Epithelial cell of esophagus (primary cell): ENCODE data around the gene PIK3CD.
"Not testable (repeated sequence)": the region's sequence is repeated elsewhere in the genome, so short reads cannot be mapped to it uniquely, and the experiment has no call there.

Experiments used
- DNase-seq: peaks from one replicate; pipeline ENCODE4 v3.0.0; 2010; ENCODE audit warnings: low read depth
- H3K4me3 ChIP-seq: 2 replicates; pipeline ENCODE4 v1.5.1; 2011; ENCODE audit warnings: mild to moderate bottlenecking, low read length, control low read depth
- TF ChIP-seq, protein P1 (sequence below): IDR thresholded peaks from 2 replicates; pipeline ENCODE4 v1.5.1; 2011; ENCODE audit warnings: low read depth, mild to moderate bottlenecking, low read length, control low read depth, inconsistent platforms; ENCODE audit not compliant: insufficient read depth; ENCODE audit errors: missing control alignments

PIK3CD gene

GRCh38 chr1:9710037-9710436 lies 58.5 kb downstream of the PIK3CD start:
- DNase-seq: no peak
- H3K4me3 ChIP-seq: no peak overlapping the region
- TF ChIP-seq, protein P1, sequence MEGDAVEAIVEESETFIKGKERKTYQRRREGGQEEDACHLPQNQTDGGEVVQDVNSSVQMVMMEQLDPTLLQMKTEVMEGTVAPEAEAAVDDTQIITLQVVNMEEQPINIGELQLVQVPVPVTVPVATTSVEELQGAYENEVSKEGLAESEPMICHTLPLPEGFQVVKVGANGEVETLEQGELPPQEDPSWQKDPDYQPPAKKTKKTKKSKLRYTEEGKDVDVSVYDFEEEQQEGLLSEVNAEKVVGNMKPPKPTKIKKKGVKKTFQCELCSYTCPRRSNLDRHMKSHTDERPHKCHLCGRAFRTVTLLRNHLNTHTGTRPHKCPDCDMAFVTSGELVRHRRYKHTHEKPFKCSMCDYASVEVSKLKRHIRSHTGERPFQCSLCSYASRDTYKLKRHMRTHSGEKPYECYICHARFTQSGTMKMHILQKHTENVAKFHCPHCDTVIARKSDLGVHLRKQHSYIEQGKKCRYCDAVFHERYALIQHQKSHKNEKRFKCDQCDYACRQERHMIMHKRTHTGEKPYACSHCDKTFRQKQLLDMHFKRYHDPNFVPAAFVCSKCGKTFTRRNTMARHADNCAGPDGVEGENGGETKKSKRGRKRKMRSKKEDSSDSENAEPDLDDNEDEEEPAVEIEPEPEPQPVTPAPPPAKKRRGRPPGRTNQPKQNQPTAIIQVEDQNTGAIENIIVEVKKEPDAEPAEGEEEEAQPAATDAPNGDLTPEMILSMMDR: no peak

DNA sequence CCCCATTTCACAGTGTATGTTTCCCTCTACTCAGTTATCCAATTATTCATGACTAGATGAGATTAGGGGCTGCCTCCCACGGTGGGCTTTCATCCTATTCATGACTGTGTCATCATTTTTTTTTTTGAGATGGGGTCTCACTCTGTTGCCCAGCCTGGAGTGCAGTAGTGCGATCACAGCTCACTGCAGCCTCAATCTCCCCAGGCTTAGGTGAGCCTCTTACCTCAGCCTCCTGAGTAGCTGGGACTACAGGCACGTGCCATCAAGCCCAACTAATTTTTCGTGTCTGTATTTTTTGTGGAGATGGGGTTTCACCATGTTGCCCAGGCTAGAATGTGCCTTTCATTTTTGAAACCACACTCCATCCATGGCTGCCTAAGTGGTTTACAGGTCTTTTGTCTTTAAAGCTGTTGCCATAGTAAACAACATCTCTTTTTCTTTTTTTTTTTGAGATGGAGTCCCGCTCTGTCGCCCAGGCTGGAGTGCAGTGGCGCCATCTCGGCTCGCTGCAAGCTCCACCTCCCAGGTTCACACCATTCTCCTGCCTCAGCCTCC lies 60.0 kb downstream of the PIK3CD start:
- TF ChIP-seq, protein P1: no peak
- no peak overlapping the region for H3K4me3 ChIP-seq
- no peak for DNase-seq

DNA sequence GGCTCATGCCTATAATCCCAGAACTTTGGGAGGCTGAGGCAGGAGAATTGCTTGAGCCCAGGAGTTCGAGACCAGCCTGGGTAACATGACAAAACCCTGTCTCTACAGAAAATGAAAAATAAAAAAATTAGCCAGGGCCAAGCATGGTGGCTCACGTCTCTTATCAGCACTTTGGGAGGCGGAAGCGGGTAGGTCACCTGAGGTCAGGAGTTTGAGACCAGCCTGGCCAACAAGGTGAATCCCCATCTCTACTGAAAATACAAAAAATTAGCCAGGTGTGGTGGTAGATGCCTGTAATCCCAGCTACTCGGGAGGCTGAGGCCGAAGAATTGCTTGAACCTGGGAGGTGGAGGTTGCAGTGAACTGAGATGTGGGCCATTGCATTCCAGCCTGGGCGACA lies 61.2 kb downstream of the PIK3CD start:
- not testable (repeated sequence) for H3K4me3 ChIP-seq, DNase-seq

GRCh38 chr1:9714257-9714718 lies 62.8 kb downstream of the PIK3CD start:
- no peak overlapping the region for H3K4me3 ChIP-seq
- TF ChIP-seq, protein P1: no peak
- no peak for DNase-seq

- no peak overlapping the region for H3K4me3 ChIP-seq
- TF ChIP-seq, protein P1: no peak
- no peak for DNase-seq
These were observed 64.2 kb downstream of the PIK3CD start for GRCh38 chr1:9715536-9716226.

GRCh38 chr1:9716404-9717192 lies 65.1 kb downstream of the PIK3CD start:
- no peak overlapping the region for H3K4me3 ChIP-seq
- DNase-seq: no peak
- TF ChIP-seq, protein P1: no peak

GRCh38 chr1:9717193-9718005 lies 65.9 kb downstream of the PIK3CD start:
- TF ChIP-seq, protein P1: no peak
- H3K4me3 ChIP-seq: no peak overlapping the region
- no peak for DNase-seq
